ENCODE measurements around the gene MIGA2.

DNA sequence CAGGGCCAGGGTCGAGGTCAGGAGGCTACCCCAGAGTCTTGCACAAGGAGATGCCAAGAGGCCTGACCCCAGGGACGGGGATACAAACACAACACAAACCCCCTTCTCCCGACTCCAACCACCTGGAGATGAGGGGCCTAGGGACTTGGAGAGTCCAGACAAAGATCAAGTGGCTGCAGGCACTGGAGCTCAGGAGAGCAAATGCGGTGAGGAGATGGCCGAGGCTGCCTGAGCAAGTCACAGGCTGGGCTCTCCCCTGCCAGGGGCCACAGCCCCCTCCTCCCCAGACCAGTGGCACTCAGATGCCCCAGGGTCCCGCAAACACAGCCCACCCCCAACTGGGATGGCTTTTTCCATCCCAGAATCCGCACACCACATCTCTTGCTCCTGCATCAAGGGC is 24.1 kb upstream of the MIGA2 start:
- TF ChIP-seq, protein P1, sequence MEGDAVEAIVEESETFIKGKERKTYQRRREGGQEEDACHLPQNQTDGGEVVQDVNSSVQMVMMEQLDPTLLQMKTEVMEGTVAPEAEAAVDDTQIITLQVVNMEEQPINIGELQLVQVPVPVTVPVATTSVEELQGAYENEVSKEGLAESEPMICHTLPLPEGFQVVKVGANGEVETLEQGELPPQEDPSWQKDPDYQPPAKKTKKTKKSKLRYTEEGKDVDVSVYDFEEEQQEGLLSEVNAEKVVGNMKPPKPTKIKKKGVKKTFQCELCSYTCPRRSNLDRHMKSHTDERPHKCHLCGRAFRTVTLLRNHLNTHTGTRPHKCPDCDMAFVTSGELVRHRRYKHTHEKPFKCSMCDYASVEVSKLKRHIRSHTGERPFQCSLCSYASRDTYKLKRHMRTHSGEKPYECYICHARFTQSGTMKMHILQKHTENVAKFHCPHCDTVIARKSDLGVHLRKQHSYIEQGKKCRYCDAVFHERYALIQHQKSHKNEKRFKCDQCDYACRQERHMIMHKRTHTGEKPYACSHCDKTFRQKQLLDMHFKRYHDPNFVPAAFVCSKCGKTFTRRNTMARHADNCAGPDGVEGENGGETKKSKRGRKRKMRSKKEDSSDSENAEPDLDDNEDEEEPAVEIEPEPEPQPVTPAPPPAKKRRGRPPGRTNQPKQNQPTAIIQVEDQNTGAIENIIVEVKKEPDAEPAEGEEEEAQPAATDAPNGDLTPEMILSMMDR (IDR thresholded peaks at IDR 0.05; ENCODE audit: control extremely low read depth in 1 of 3, insufficient read depth in 1 of 3, low read depth in 1 of 3, low read length in 3 of 3): no peak
- TF ChIP-seq, protein P2, sequence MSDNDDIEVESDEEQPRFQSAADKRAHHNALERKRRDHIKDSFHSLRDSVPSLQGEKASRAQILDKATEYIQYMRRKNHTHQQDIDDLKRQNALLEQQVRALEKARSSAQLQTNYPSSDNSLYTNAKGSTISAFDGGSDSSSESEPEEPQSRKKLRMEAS (IDR thresholded peaks at IDR 0.05): no peak
- no peak for TF ChIP-seq CHD2 (IDR thresholded peaks at IDR 0.05; ENCODE audit: low read length)
- TF ChIP-seq EZH2 (IDR thresholded peaks at IDR 0.05; ENCODE audit: low read depth, low read length, severe bottlenecking): no peak
- no peak for TF ChIP-seq CBX8 (IDR thresholded peaks at IDR 0.05; ENCODE audit: borderline replicate concordance, low read depth, low read length)
- no peak for TF ChIP-seq TAF1 (IDR thresholded peaks at IDR 0.05; ENCODE audit: low read depth, low read length)

Measured in H1 (cell line).